Stimulated activated CD8-positive, alpha-beta memory T cell treated with anti-CD3 and anti-CD28 coated beads, Interleukin-7, amount 100 ng/mL, for 4 hours (primary cell): ENCODE results near the gene FXYD6.
"Not testable (repeated sequence)": the region's sequence is repeated elsewhere in the genome, so short reads cannot be mapped to it uniquely, and the experiment has no call there.

Source experiments
- DNase-seq, 2 donors: peaks; one replicate each; pipeline ENCODE4 v3.0.0-alpha.2; 2020; ENCODE audit warnings: low read depth in 2 of 2

Gene FXYD6

DNA sequence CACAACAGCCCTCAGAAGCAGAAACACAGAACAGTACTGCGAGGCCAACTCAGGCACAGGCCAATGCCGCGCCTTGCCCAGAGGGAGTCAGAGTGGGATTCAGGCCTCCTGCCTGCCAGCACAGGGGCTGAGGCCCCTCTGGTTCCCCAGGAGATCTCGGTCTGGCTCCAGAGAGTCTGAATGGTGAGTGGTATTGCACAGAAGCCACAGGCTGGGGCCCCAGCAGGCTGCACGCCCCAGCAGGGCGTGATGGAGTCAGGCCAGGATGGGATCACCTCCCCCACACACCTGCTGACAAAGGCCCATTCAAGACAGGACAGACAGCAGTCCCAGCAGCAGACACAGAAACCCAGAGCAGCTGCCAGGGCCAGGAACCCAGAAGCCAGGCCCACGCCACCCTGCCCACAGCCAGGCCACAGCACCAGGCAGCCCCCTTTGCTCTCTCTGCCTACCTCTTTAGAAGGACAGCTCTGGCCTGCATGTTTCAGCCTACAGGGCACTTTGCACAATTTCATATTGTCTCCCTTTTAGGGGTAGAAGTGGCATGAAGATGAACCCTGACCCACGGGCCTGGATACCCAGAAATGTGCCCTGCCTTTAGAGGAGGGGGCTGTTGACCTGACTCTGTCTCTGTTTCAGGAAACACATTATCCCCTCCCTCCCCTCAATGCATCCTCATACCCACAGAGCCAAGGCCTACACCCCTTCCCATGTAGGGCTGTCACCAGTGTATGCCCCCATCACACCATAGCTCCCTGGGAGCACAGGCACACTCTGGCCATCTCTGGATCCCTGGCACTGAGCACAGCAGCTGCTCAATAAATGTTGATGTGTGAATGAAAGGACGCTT lies 6.1 kb downstream of the FXYD6 start:
- DNase-seq: no peak

DNA sequence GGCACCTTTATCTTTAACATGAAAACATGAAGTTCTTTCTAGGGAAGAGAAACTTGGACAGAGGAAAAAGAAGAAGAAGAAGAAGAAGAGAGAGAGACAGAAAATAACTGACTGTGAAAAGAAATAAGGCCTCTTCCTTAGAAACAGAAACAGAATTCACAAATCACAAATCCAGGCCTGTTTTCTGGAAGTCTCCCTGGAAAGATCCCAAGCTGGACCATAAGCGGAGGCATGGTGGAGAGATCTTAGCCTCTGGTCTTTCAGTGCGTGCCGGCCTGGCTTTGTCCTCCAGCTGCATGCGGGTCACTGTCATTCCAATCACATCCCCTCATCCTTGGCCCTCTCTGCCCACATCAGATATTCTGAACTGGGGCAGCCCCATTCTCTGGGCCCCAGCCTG lies 6.9 kb downstream of the FXYD6 start:
- no peak for DNase-seq

DNA sequence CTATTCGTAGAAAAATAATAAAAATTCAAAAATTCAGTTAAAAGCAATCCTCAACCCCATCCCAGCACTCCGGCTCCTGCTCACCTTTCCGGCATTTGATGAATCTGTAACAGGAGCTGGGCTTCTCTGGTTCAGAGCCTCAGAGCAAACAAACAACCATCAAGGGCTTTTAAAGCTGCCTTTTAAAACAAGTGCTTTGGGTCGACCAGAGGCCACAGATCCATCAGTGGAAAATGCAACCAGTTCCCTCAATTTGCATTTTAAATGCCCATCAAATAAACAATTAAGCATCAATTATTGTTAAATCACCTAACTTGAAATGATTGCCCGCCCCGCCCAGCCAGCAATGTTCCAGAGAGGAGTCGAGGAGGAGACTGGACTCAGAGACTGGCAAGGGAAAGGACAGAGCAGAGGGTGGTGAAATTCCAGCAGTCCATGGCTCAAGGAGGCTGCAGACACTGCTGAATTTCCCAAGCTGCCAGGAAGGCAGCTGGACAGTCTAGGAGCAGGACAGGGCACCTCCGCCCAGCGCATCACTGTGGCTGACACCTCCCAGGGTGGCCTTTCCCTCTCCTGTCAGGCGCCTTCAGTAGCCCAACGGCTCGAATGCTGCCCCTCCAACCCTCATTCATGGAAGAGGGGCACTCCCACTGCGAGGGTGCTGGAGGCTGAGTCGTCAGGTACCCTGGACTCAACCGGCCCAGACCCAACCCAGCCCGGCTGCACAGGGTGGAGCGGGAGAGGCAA lies 7.5 kb downstream of the FXYD6 start:
- DNase-seq: no peak

DNA sequence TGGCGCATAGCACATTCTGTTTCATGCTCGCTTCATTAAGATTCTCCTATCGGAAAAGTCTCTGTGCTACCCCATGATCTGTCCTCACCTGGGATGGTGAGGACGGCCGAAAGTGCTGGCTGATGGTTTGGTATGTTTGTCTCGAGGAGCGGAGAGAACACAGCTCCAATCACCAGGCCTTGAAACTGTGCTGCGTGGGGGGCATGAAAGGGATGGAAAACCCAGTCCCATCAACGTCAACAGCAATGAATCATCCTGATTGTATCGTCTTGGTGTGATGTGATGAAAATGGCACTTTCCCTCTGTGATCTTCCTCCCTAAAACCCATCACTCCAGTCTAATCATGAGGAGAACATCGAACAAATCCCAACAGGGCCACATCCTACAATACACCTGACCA lies 8.4 kb downstream of the FXYD6 start:
- no peak for DNase-seq

DNA sequence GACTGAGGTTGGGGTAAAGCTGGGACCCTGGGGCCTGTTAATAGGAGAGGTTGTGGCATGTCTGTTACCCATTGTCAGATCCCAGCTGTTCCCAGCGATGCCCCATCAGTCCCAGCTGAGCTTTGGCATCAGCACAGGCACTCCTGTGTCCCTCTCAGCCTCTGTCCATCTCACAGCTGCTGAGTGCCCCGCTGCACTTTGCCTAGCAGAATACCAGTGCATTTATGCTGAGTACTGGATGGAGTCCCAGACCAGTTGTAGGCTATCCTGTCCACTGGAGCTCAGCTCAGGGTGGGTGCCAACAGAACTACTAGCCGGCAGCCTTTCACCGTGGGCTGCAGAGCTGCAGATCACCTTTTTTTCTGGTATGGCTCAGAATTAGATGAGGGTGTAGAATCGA lies 9.9 kb downstream of the FXYD6 start:
- DNase-seq: no peak

DNA sequence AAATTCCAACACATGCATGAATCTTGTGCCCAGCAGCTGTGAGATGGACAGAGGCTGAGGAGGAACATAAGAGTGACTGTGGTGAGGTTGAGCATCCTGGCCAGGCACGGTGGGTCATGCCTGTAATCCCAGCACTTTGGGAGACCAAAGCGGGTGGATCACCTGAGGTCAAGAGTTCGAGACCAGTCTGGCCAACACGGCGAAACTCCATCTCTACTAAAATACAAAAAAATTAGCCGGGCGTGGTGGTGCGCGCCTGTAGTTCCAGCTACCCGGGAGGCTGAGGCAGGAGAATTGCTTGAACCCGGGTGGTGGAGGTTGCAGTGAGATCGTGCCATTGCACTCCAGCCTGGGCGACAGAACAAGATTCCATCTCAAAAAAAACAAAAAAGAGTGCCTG lies 10.9 kb downstream of the FXYD6 start:
- DNase-seq: not testable (repeated sequence)

DNA sequence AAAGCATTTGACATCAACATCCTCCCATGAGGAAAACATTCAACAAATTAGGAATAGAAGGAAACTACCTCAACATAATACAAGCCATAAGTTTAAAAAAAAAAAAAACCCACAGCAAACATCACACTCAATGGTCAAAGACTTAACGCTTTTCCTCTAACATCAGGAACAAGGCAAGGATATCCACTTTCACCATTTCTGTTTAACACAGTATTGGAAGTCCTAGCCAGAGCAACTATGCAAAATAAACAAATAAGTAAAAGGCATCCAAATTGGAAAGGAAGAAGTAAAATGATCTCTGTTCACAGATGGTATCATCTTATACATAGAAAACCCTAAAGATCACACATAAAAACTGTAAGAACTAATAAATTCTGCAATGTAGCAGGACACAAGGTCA lies 13.1 kb downstream of the FXYD6 start:
- DNase-seq: no peak

DNA sequence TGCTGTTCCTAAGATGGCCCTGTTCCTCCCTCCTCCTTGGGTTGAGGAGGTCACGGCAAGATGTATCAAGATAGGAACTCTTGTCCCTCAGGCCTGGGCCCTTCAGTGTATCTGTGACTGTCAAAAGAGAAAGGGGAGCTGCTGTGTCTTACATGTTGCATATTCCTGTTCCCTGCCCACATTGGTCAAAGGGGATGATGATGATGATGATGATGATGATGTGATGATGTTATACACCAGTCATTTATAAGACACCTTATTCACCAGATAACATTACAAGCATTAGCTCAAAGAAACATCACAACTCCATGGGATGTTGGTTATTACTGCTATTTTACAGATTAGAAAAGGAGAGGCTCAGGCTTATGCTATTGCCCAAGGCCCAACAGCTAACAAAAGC lies 13.7 kb downstream of the FXYD6 start:
- DNase-seq: no peak

DNA sequence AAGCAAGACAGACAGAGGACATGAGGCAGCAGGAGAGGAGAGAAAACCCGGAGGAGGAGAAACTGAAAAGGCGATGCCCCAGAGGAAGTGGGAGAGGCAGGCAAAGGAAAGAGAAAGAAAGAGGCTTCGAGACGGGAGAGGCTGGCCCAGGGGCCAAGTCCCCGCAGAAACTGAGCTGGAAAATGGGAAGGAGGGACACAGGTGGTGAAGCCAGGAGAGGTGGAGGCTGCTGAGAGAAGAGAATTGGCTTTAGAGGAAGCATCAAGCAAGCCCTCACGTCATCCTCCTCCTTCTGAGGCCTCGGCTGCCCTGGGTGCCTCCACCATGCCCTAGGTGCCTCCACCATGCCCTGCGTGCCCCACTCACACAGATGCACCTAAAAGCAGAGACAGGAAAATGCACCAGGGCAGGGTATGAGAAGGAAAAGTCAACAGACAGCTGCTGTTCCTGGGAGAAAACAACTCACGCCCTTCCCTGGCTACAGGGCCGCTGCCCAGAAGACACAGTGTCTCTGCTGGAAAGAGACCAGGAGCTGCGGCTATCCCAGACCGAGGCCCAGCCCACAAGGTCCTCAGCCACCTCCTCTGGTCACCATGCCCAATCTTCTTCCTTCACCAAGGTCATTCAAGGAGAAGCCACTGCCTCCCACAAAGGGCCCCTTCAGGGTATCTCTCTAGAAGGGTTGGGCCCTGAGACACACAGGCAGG lies 14.3 kb downstream of the FXYD6 start:
- no peak for DNase-seq

DNA sequence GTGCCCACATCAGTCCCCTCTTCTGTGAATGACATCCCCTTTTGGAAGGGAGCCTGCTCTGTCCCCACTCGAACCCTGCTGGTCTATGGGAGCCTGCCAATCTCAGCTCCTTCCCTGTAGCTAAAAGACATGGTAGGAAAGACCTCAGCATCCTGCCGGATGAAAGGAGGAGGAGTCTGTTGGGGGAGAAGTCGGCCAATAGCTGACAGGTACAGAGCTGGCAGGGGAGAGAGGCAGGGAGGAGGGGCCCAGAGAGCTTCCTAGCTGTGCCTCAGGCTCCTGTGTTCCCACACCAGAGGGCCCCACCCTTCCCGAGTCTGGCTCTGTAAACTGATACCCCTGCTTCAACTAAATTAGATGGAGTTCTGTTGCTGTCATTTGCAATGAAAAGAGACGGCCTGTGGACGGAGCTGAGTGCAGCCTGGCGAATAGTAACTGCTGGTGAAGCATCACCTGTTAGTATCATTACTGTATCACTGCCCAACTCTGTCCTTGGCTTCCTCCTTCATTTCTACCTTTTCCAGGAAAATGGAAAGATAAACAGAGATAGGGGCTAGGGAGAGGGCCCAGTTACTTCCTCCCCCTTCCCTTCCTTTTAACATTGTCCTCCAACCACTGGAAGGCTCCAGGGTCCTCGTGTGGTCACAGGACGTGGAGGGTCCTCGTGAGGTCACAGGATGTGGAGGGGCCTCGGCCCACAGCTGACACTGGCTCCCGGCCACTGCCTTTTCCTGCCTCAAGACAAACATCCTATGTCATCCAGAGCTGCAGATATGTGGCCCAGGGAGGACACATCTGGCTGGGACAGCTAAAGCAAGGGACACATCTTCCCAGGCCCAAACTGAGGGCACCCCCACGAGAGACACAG lies 15.1 kb downstream of the FXYD6 start:
- DNase-seq: no peak

DNA sequence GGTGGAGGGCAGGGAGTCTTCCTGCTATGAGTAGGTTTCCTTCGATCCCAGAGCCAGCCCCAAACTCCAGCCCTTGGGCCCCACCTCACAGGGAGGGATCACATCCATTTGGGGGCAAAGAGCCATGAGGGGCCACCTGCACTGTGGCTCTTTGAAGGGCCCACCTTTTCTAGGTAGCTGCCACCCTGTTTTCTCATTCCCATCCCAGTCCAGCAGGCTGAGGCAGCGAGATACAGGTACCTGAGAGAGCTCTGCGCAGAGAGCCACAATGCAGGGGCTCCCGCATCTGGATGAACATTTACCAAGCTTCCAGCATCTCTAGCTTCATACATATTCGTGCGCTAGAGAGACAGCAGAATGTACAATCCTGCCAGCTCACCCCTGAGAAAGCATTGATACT lies 16.3 kb downstream of the FXYD6 start:
- no peak for DNase-seq

DNA sequence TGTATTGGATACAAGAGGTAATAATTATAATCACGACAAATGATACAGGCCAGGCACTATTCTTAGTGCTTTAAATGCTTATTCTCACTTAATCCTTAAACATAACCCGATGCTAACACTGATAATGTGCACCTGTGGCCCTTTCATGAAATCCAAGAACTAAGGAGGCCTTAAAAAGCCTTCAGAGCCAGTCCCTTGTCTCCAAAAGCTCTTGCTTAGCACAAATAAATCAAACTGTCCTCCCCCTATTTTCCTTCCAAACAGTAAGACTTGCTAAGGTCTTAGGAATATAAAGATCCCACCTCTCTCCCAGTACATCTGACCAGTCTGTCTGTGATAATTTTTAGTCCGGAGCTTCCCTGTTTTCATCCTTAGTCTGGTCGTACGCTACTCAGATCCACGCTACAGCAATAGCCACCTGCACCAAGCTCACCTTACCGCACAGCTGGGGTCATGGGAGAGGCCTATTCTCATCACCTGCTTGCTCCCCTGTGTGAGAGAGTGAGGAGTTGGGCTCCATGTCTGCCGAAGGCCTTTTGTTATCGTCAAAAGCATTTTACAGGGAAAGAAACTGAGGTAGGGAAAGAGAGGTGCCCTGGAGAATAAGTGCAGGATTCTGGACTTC lies 16.9 kb downstream of the FXYD6 start:
- DNase-seq: no peak

DNA sequence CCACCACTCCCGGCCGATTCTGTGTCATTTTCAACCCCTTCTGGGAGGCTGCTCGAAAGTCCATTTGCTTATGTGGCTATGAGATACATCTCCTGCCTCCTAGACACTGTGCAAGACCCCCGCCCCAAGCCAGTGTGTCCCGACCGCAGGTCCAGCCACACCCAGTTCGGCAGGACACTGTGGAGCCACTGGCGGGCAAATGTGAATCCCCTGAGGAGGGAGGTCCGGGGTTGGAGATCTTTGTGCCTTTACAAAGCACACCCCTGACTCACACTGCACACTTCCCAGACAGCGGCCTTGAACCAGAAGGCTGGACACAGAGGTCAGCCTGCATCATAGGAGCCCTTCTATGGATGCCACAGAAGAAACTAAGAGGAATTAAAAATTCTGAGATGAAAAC lies 17.4 kb downstream of the FXYD6 start:
- no peak for DNase-seq

DNA sequence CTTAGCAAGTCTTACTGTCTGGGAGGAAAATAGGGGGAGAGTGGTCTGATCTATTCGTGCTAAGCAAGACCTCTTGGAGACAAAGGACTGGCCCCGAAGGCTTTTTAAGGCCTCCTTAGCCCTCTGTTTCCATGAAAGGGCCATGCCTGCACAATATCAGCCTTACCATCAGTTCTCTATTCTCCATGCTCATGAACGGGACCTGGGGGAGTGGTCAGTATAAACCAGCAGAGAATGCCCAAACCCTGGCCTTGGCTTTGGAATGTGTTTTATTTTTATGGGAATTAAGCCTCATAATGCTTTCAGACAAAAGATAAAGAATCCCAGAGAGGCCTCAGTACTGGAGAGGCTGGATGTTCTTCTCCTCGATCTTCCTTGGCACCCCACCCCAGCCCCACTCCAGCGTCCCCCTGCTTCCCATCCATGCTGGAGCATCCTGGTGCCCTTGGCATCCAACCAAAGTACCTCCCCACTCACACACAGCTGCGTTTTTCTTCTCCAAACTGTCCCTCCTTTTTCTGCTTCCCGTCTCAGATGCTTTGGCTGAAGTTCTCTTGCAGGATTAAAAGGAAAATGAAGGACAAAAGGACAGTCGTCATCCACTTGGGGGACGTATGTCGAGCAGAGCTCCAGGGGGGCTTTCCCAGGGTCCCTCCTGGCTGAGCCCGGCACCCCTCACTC lies 18.6 kb downstream of the FXYD6 start:
- no peak for DNase-seq

DNA sequence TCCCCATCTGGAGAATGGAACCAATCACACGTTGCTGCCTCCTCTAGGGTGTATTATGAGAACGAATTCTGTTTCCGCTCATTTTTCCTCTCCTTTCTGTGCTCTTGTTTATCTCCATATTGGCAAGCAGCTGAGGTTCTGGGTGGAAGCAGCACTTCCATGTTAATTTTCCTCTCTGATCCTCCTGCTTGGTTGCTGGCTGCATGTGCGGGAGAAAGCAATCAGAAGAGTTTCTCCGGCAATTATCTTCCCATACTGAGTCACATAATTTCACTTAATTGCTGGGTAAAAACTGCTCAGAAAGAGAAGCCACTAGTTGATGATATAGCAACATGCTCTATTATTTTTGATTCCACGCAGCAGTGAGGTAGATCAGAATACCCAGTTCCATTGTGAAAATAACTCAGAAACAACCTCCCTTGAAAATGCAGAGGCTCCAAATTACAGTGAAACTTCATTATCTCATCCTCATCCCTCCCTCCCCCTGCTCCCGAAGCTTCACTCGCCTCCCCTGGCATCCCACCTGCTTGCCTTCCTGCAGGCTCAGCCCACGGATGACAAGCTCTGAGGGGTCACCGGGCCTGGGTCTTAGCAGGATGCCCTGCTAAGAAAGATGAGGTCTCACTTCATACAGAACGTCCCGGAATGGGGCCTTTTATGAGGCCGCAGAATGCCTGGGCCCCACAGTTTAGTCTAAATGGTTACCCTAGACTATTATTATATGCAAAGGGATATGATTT lies 20.4 kb downstream of the FXYD6 start:
- DNase-seq: no peak

DNA sequence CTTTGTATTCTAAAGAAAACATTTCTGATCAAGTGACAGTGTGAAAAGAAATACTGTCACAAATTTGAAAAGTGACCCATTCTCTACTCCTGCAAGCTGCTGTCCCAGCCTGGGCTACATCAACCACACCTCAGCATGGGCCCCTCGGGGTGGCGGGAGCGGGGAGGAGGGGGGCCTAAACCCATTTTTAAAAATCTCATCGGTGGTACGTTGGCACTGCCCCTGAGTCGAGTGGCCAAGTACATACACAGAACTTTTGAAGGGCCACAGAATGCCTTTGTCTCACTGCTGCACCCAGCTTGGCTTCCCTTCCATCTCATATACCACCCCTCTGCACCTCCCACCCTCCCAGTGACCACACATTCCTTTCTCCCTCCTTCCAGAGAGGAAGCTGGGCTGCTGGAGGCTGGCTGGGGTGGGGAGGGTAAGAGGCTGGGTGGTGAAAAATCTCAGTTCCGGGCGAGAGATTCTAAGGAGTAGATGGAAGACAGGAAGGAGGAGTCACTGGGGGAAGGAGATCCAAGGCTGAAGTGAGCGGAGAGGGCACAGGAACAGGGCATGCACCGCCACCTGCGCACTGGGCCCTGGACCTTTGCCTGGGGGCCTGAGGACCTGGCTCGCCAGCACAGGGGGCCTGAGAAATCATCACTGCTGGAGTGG lies 21.1 kb downstream of the FXYD6 start:
- DNase-seq: no peak

DNA sequence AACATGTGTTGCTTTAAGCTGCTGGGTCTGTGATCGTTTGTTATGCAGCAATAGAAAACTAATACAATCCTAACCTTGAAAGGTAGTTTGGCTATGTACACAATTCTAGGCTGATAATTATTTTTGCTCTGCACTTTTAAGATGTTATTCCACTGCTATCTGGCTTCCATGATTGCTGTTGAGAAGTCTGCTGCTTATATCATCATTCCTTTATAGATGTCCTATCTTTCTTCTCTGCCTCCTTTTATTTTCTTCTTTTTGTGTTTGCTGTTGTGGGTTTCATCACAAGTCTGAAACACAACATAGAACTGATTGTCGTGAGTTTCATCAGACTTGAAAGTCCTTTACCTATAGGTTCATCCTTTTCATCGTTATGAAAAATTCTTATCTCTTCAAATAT lies 24.1 kb downstream of the FXYD6 start:
- no peak for DNase-seq

DNA sequence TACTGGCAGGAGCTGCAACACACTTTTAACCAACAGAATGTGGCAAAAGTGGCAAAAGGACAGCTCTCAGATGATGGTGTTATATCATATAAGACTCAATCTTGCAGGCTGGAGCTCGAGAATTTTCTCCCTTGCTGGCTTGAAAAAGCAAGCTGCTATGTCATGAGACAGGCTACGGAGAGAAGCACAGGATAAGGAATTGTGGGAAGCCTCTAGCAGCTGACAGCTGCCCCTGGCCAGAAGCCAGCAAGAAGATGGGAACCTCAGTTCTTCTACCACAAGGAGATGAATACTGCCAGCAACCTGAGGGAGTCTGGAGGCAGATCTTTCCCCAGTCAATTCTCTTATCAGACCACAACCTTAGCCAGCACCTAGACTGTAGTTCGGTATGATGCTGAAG lies 24.6 kb downstream of the FXYD6 start:
- no peak for DNase-seq

DNA sequence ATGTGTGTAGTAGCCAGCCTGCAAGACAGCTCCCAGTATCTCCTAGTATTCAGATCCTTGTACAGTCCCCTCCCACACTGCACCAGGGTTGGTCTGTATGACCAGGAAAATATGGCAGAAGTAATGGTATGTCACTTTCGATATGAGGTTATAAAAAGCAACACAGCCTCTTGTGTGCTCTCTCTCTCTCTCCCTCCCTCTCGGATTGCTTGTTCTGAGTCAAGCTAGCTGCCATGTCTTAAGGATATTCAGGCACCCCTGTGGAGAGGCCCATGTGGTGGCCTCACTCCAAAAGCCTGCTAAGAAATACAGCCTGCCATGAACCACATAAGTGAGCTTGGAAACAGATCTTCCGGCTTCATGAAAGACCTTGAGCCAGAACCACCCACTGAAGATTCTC lies 25.4 kb downstream of the FXYD6 start:
- DNase-seq: no peak
